ENCODE data around the gene ERMARD.

Gene ERMARD

DNA sequence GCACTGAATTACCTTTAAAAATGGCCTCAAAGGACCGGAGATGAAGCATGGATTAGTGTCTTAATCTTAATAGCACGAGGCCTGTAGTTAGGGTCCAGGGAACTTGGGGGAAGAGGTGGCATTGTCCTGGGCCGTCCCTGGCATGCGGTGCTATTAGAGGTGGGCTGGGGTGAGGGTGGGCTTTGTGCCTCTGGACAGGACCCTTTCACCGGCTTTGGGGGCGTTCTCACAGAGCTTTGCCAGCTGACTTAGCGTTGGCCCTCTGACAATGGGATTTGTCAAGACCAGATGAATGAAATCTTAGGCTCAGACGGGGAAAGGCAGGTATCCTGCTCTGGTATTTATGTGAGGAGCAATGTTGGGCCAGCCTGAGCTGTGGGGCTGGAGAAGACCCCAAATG is 59.6 kb downstream of the ERMARD start:
- Histone ChIP-seq H3K9ac (ENCODE audit: low read length in 2 of 2) (no peak overlapping the region), H3K4me1 (ENCODE audit: control insufficient read depth, insufficient read depth, low read length) (no peaks in the 10 kb centered on the region)

GRCh38 chr6:169811521-169812256 is 60.3 kb downstream of the ERMARD start:
- H3K9ac ChIP-seq (ENCODE audit: low read length in 2 of 2), result no peak overlapping the region
- no peaks in the 10 kb centered on the region for H3K4me1 ChIP-seq (ENCODE audit: control insufficient read depth, insufficient read depth, low read length)
- H3K36me3 ChIP-seq (ENCODE audit: control insufficient read depth in 2 of 2, insufficient read depth in 2 of 2, low read length in 2 of 2), result no peaks in the 10 kb centered on the region
- no peaks in the 10 kb centered on the region for H3K9me3 ChIP-seq (ENCODE audit: control insufficient read depth in 2 of 2, low read length in 2 of 2)
- H3K4me3 ChIP-seq (ENCODE audit: low read length in 2 of 2), result no peak overlapping the region
- H3K27me3 ChIP-seq (ENCODE audit: control insufficient read depth in 1 of 2, insufficient read depth in 2 of 2, low read length in 2 of 2), result peaks cover 0 to 2% of the 10 kb centered on the region in 2 donors
- H3K27ac ChIP-seq (ENCODE audit: low read length), result no peak overlapping the region

More for the DNA sequence above, 59.6 kb downstream of the ERMARD start:
- Histone ChIP-seq H3K27ac (ENCODE audit: low read length) (no peak overlapping the region), H3K27me3 (ENCODE audit: control insufficient read depth in 1 of 2, insufficient read depth in 2 of 2, low read length in 2 of 2) (peaks cover 0 to 2% of the 10 kb centered on the region in 2 donors), H3K9me3 (ENCODE audit: control insufficient read depth in 2 of 2, low read length in 2 of 2) (no peaks in the 10 kb centered on the region), H3K36me3 (ENCODE audit: control insufficient read depth in 2 of 2, insufficient read depth in 2 of 2, low read length in 2 of 2) (no peaks in the 10 kb centered on the region), H3K4me3 (ENCODE audit: low read length in 2 of 2) (no peak overlapping the region)

DNA sequence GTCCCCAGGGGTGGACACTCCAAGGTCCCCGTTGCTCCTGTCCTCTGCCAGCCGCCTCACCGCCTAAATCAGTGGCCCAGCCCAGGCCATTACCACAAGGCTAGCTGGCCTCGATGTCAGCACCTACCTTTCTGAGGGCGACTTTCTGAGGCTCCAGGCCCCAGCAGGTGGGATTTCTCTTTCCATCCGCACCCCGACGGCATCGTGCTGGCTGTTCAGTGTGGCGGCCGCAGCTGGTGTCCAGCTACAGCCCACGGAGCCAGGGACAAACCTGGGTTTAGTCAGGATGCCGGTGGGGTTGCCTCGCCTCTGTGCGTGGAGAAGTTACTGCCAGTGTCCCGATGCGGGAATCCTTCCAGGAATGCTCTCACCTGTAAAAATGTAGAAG is 60.8 kb downstream of the ERMARD start:
- Histone ChIP-seq H3K36me3 (ENCODE audit: control insufficient read depth in 2 of 2, insufficient read depth in 2 of 2, low read length in 2 of 2) (no peaks in the 10 kb centered on the region), H3K4me1 (ENCODE audit: control insufficient read depth, insufficient read depth, low read length) (no peaks in the 10 kb centered on the region), H3K9ac (ENCODE audit: low read length in 2 of 2) (no peak overlapping the region), H3K4me3 (ENCODE audit: low read length in 2 of 2) (no peak overlapping the region), H3K27ac (ENCODE audit: low read length) (no peak overlapping the region), H3K27me3 (ENCODE audit: control insufficient read depth in 1 of 2, insufficient read depth in 2 of 2, low read length in 2 of 2) (peaks cover 0 to 2% of the 10 kb centered on the region in 2 donors), H3K9me3 (ENCODE audit: control insufficient read depth in 2 of 2, low read length in 2 of 2) (no peaks in the 10 kb centered on the region)

DNA sequence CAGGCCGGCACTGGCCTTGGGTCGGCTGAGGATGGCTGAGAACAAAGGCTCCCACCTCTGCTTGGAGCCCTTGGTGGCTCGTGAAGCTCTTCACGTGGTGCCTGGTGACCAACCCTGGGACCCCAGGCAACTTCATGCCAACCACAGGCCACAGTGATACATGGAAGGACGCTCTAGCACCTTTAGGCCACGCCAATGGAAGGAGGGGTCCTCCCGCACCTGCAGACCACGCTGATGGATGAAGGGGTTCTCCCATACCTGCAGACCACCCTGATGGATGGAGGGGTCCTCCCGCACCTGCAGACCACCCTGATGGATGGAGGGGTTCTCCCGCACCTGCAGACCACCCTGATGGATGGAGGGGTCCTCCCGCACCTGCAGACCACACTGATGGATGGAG is 62.5 kb downstream of the ERMARD start:
- Histone ChIP-seq H3K4me1 (ENCODE audit: control insufficient read depth, insufficient read depth, low read length) (no peaks in the 10 kb centered on the region), H3K27me3 (ENCODE audit: control insufficient read depth in 1 of 2, insufficient read depth in 2 of 2, low read length in 2 of 2) (no peaks in the 10 kb centered on the region), H3K9me3 (ENCODE audit: control insufficient read depth in 2 of 2, low read length in 2 of 2) (no peaks in the 10 kb centered on the region), H3K4me3 (ENCODE audit: low read length in 2 of 2) (no peak overlapping the region), H3K9ac (ENCODE audit: low read length in 2 of 2) (no peak overlapping the region), H3K27ac (ENCODE audit: low read length) (no peak overlapping the region), H3K36me3 (ENCODE audit: control insufficient read depth in 2 of 2, insufficient read depth in 2 of 2, low read length in 2 of 2) (no peaks in the 10 kb centered on the region)

GRCh38 chr6:169816054-169816453 is 64.6 kb downstream of the ERMARD start:
- no peaks in the 10 kb centered on the region for H3K36me3 ChIP-seq (ENCODE audit: control insufficient read depth in 2 of 2, insufficient read depth in 2 of 2, low read length in 2 of 2)
- H3K27ac ChIP-seq (ENCODE audit: low read length), result no peak overlapping the region
- no peaks in the 10 kb centered on the region for H3K27me3 ChIP-seq (ENCODE audit: control insufficient read depth in 1 of 2, insufficient read depth in 2 of 2, low read length in 2 of 2)
- no peak overlapping the region for H3K4me3 ChIP-seq (ENCODE audit: low read length in 2 of 2)
- no peaks in the 10 kb centered on the region for H3K4me1 ChIP-seq (ENCODE audit: control insufficient read depth, insufficient read depth, low read length)
- H3K9me3 ChIP-seq (ENCODE audit: control insufficient read depth in 2 of 2, low read length in 2 of 2), result no peaks in the 10 kb centered on the region
- no peak overlapping the region for H3K9ac ChIP-seq (ENCODE audit: low read length in 2 of 2)

GRCh38 chr6:169816975-169817374 is 65.6 kb downstream of the ERMARD start:
- Histone ChIP-seq H3K27ac (ENCODE audit: low read length) (no peak overlapping the region), H3K9ac (ENCODE audit: low read length in 2 of 2) (no peak overlapping the region), H3K27me3 (ENCODE audit: control insufficient read depth in 1 of 2, insufficient read depth in 2 of 2, low read length in 2 of 2) (no peaks in the 10 kb centered on the region), H3K4me1 (ENCODE audit: control insufficient read depth, insufficient read depth, low read length) (no peaks in the 10 kb centered on the region), H3K36me3 (ENCODE audit: control insufficient read depth in 2 of 2, insufficient read depth in 2 of 2, low read length in 2 of 2) (no peaks in the 10 kb centered on the region), H3K9me3 (ENCODE audit: control insufficient read depth in 2 of 2, low read length in 2 of 2) (no peaks in the 10 kb centered on the region), H3K4me3 (ENCODE audit: low read length in 2 of 2) (no peak overlapping the region)

DNA sequence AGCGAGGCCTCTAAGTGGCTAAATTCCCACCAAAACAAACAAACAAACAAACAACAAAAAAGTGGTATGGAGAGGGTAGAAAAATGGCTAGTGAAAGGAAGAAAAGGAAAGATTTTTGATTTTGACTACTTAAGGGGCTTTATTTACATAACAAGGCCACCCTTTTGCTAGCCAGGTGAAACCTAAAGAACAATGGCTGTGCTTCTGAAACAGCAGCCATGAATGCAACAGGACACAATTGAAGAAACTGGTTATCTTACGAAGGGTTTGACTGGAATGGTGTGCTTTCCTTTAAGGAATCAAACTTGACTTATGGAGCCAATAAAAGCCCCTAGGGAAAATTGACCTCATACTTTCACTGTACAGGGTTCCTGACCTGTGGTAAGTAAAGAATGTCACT is 68.9 kb downstream of the ERMARD start:
- H3K9me3 ChIP-seq (ENCODE audit: control insufficient read depth in 2 of 2, low read length in 2 of 2), result no peaks in the 10 kb centered on the region
- no peaks in the 10 kb centered on the region for H3K4me1 ChIP-seq (ENCODE audit: control insufficient read depth, insufficient read depth, low read length)
- H3K27ac ChIP-seq (ENCODE audit: low read length), result no peak overlapping the region
- no peak overlapping the region for H3K4me3 ChIP-seq (ENCODE audit: low read length in 2 of 2)
- H3K36me3 ChIP-seq (ENCODE audit: control insufficient read depth in 2 of 2, insufficient read depth in 2 of 2, low read length in 2 of 2), result no peaks in the 10 kb centered on the region
- no peak overlapping the region for H3K9ac ChIP-seq (ENCODE audit: low read length in 2 of 2)
- peaks cover 0 to 2% of the 10 kb centered on the region in 2 donors for H3K27me3 ChIP-seq (ENCODE audit: control insufficient read depth in 1 of 2, insufficient read depth in 2 of 2, low read length in 2 of 2)

DNA sequence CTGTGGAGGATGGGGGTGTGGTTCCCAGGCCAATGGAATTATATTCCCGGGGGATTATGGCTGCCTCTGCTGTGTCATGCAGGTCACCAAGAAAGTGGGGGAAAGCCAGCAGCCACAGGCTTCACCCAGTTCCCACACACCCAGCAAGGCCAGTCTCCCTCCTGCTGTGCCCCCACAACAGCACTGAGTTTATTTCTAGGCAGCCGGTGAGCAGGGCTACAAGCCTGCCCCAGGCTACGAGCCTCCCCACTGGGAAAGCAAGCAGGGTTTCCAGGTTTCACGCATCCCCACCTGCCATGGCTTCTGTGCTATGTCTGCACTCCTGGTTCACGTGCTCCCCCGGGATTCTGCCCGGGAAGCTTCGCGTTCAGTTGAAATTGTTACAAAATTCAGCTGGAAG is 72.6 kb downstream of the ERMARD start:
- Histone ChIP-seq H3K4me3 (ENCODE audit: low read length in 2 of 2) (no peak overlapping the region), H3K27me3 (ENCODE audit: control insufficient read depth in 1 of 2, insufficient read depth in 2 of 2, low read length in 2 of 2) (peaks cover 8% of the 10 kb centered on the region in 2 donors), H3K4me1 (ENCODE audit: control insufficient read depth, insufficient read depth, low read length) (no peaks in the 10 kb centered on the region)

GRCh38 chr6:169824848-169825557 is 73.6 kb downstream of the ERMARD start:
- Histone ChIP-seq H3K36me3 (ENCODE audit: control insufficient read depth in 2 of 2, insufficient read depth in 2 of 2, low read length in 2 of 2) (no peaks in the 10 kb centered on the region), H3K4me3 (ENCODE audit: low read length in 2 of 2) (no peak overlapping the region), H3K9ac (ENCODE audit: low read length in 2 of 2) (no peak overlapping the region), H3K9me3 (ENCODE audit: control insufficient read depth in 2 of 2, low read length in 2 of 2) (peaks cover 0 to 6% of the 10 kb centered on the region in 2 donors), H3K4me1 (ENCODE audit: control insufficient read depth, insufficient read depth, low read length) (no peaks in the 10 kb centered on the region), H3K27me3 (ENCODE audit: control insufficient read depth in 1 of 2, insufficient read depth in 2 of 2, low read length in 2 of 2) (peaks cover 8% of the 10 kb centered on the region in 2 donors), H3K27ac (ENCODE audit: low read length) (no peak overlapping the region)

More for the DNA sequence above, 72.6 kb downstream of the ERMARD start:
- H3K9me3 ChIP-seq (ENCODE audit: control insufficient read depth in 2 of 2, low read length in 2 of 2), result peaks cover 0 to 6% of the 10 kb centered on the region in 2 donors
- no peak overlapping the region for H3K9ac ChIP-seq (ENCODE audit: low read length in 2 of 2)
- H3K27ac ChIP-seq (ENCODE audit: low read length), result no peak overlapping the region
- H3K36me3 ChIP-seq (ENCODE audit: control insufficient read depth in 2 of 2, insufficient read depth in 2 of 2, low read length in 2 of 2), result no peaks in the 10 kb centered on the region

- H3K4me3 ChIP-seq (ENCODE audit: low read length in 2 of 2), result no peak overlapping the region
- H3K27me3 ChIP-seq (ENCODE audit: control insufficient read depth in 1 of 2, insufficient read depth in 2 of 2, low read length in 2 of 2), result peaks cover 8% of the 10 kb centered on the region in 2 donors
- H3K36me3 ChIP-seq (ENCODE audit: control insufficient read depth in 2 of 2, insufficient read depth in 2 of 2, low read length in 2 of 2), result no peaks in the 10 kb centered on the region
- H3K27ac ChIP-seq (ENCODE audit: low read length), result no peak overlapping the region
- no peak overlapping the region for H3K9ac ChIP-seq (ENCODE audit: low read length in 2 of 2)
- H3K9me3 ChIP-seq (ENCODE audit: control insufficient read depth in 2 of 2, low read length in 2 of 2), result peaks cover 0 to 6% of the 10 kb centered on the region in 2 donors
- H3K4me1 ChIP-seq (ENCODE audit: control insufficient read depth, insufficient read depth, low read length), result no peaks in the 10 kb centered on the region
These were observed 74.3 kb downstream of the ERMARD start for GRCh38 chr6:169825558-169826225.
